ENCODE results near the gene MAMDC2.

DNA sequence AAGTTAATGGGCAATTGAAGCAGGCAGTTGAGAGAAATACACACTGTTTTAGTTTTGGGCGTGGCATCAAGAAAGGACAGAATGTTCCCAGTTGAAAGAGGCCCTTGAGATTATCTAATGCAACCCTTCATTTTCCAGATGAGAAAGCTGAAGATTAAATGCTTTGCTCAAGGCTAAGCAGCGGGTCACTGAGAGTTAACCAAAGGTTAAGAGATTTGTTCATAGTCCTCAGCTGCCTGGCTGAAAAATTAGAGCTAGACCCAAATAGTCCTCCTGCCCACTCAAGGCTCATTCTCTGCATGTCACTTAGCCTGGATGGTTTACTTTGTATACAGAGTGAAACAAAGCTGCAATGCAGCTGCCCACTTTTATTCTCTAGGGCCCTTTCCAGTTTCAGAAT, 46.7 kb upstream of the MAMDC2 start:
- TF ChIP-seq, protein P1, sequence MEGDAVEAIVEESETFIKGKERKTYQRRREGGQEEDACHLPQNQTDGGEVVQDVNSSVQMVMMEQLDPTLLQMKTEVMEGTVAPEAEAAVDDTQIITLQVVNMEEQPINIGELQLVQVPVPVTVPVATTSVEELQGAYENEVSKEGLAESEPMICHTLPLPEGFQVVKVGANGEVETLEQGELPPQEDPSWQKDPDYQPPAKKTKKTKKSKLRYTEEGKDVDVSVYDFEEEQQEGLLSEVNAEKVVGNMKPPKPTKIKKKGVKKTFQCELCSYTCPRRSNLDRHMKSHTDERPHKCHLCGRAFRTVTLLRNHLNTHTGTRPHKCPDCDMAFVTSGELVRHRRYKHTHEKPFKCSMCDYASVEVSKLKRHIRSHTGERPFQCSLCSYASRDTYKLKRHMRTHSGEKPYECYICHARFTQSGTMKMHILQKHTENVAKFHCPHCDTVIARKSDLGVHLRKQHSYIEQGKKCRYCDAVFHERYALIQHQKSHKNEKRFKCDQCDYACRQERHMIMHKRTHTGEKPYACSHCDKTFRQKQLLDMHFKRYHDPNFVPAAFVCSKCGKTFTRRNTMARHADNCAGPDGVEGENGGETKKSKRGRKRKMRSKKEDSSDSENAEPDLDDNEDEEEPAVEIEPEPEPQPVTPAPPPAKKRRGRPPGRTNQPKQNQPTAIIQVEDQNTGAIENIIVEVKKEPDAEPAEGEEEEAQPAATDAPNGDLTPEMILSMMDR (IDR thresholded peaks at IDR 0.05; ENCODE audit: insufficient read depth, low read depth, low read length) = no peak
- TF ChIP-seq EZH2 (IDR thresholded peaks at IDR 0.05; ENCODE audit: insufficient read depth, low read length) = no peak

Measured in astrocyte (in vitro differentiated cells and primary cell).